Stomach (tissue), 9 donors: Measurements from ENCODE around the gene OSBPL6. TPM values are rescaled to one million over a fixed set of nuclear protein-coding genes. Genes with fewer than 3 reads are reported as not detected.
"Not testable (repeated sequence)": the region's sequence is repeated elsewhere in the genome, so short reads cannot be mapped to it uniquely, and the experiment has no call there.

Source experiments
- DNase-seq, 2 donors: peaks; one replicate each; pipeline versions ENCODE4 v3.0.0 to v3.0.0-alpha.2; 2013 to 2019
- H3K27ac ChIP-seq, 5 donors: fragments of 200-600 bp in 4 of 5; sonication (generic) in 4 of 5; one replicate each; pipeline ENCODE4 v1.5.1; 2013 to 2019; ENCODE audit warnings: mild to moderate bottlenecking in 1 of 5, moderate library complexity in 1 of 5
- H3K27me3 ChIP-seq, 3 donors: fragments of 200-600 bp; sonication (generic); one replicate each; pipeline ENCODE4 v1.5.1; 2017 to 2019; ENCODE audit warnings: mixed run types in 1 of 3
- H3K36me3 ChIP-seq, 4 donors: fragments of 200-600 bp; sonication (generic); 1 replicate in 3 of 4; 2 replicates in 1 of 4; pipeline ENCODE4 v1.5.1; 2016 to 2019
- H3K4me1 ChIP-seq, 4 donors: fragments of 200-600 bp; sonication (generic); one replicate each; pipeline ENCODE4 v1.5.1; 2016 to 2019
- H3K4me3 ChIP-seq, 4 donors: fragments of 200-600 bp; sonication (generic) in 3 of 4; one replicate each; pipeline ENCODE4 v1.5.1; 2016 to 2019; ENCODE audit warnings: mild to moderate bottlenecking in 1 of 4
- H3K9me3 ChIP-seq, 4 donors: fragments of 200-600 bp; sonication (generic); one replicate each; pipeline ENCODE4 v1.5.1; 2016 to 2019
- CTCF ChIP-seq, 7 experiments: fragments of 450-650 bp in 4 of 7; fragments of 200-600 bp in 3 of 7; sonication (generic) in 3 of 7; IDR thresholded peaks; one replicate each; pipeline ENCODE4 v1.5.1; 2016 to 2019; ENCODE audit warnings: antibody characterized with exemption in 7 of 7, control low read depth in 2 of 7, mild to moderate bottlenecking in 1 of 7
- EP300 ChIP-seq: sonication (generic); formaldehyde crosslinking; IDR thresholded peaks from one replicate; pipeline ENCODE4 v1.6.1; 2017; ENCODE audit warnings: antibody characterized with exemption
- POLR2A ChIP-seq, 4 donors: fragments of 450-650 bp; IDR thresholded peaks; one replicate each; pipeline ENCODE4 v1.6.1; 2016; ENCODE audit warnings: antibody characterized with exemption in 4 of 4, control low read depth in 2 of 4, mild to moderate bottlenecking in 1 of 4, moderate library complexity in 1 of 4
- POLR2AphosphoS5 ChIP-seq, 3 donors: sonication (generic); formaldehyde crosslinking; IDR thresholded peaks; one replicate each; pipeline ENCODE4 v1.6.1; 2016; ENCODE audit warnings: antibody characterized with exemption in 3 of 3
- WGBS, 5 donors: extraction: QIAGEN DNeasy Blood & Tissue Kit in 3 of 5; methylation state at CpG; one replicate each; pipeline versions ENCODE4 v1.1.5 to v1.1.7; 2013 to 2018; 5-methylcytosine and 5-hydroxymethylcytosine counted together
- intact Hi-C: fragments of 100-400 bp; cut with DNase I; formaldehyde crosslinking; loops from one replicate; pipeline ENCODE4 v1.15.1; 2023; ENCODE audit warnings: low total_unique reads
- polyA plus RNA-seq, 3 donors: library from polyadenylated mRNA; stranded (reverse); fragments of 200-250 nt; gene quantifications; one replicate each; pipeline ENCODE4 v1.2.3, GENCODE V29; 2013
- total RNA-seq, 5 donors: library from RNA; depleted of rRNA; stranded (reverse); fragments of >200 nt; gene quantifications; one replicate each; pipeline versions ENCODE4 v1.1.0 to v1.2.3, GENCODE V29; 2014 to 2016
- donor health status: healthy with polysubstance abuse.
- donor health status: Bipolar disorder and iron deficiency.
- donor health status: healthy.

OSBPL6 gene
- total and polyA plus RNA-seq, 8 donors: 0.29 to 77.6 (median 0.98) TPM

GRCh38 chr2:178320011-178320585 lies 125.8 kb downstream of the OSBPL6 start:
- 43 to 64% (median 52%) methylated on average over 4 of the region's 4 CpGs for WGBS, 5 donors
- no peak for TF ChIP-seq CTCF (IDR thresholded peaks at IDR 0.05)
- TF ChIP-seq POLR2A (IDR thresholded peaks at IDR 0.05): no peak
- TF ChIP-seq POLR2AphosphoS5 (IDR thresholded peaks at IDR 0.05): no peak
- no peak for TF ChIP-seq EP300
- peak in 1 of 2 donors; percentile 12 for DNase-seq
- no peaks in the 10 kb centered on the region for H3K9me3 ChIP-seq
- intact Hi-C loops: no loop called here
- H3K36me3 ChIP-seq: no peaks in the 10 kb centered on the region
- H3K27ac ChIP-seq: no peak overlapping the region
- no peaks in the 10 kb centered on the region for H3K4me1 ChIP-seq
- no peaks in the 10 kb centered on the region for H3K27me3 ChIP-seq
- H3K4me3 ChIP-seq: no peak overlapping the region

GRCh38 chr2:178322068-178322467 lies 127.8 kb downstream of the OSBPL6 start:
- WGBS, 5 donors: 36 to 49% (median 39%) methylated on average over 3 of the region's 3 CpGs
- no peak for TF ChIP-seq POLR2A (IDR thresholded peaks at IDR 0.05)
- TF ChIP-seq CTCF (IDR thresholded peaks at IDR 0.05): no peak
- no peak for TF ChIP-seq POLR2AphosphoS5 (IDR thresholded peaks at IDR 0.05)
- intact Hi-C loops: no loop called here

GRCh38 chr2:178323331-178323730 lies 129.0 kb downstream of the OSBPL6 start:
- H3K27ac ChIP-seq, H3K9me3 ChIP-seq, H3K4me1 ChIP-seq, DNase-seq, H3K36me3 ChIP-seq, H3K4me3 ChIP-seq, intact Hi-C loops, H3K27me3 ChIP-seq: not testable (repeated sequence)
- 83 to 86% (median 85%) methylated on average over 6 of the region's 6 CpGs for WGBS, 5 donors

More at GRCh38 chr2:178322068-178322467, 127.8 kb downstream of the OSBPL6 start:
- Histone ChIP-seq H3K9me3 (no peaks in the 10 kb centered on the region), H3K27me3 (no peaks in the 10 kb centered on the region), H3K36me3 (no peaks in the 10 kb centered on the region), H3K27ac (no peak overlapping the region), H3K4me3 (no peak overlapping the region), H3K4me1 (no peaks in the 10 kb centered on the region)
- no peak for DNase-seq

GRCh38 chr2:178324077-178324476 lies 129.8 kb downstream of the OSBPL6 start:
- Histone ChIP-seq H3K4me1 (no peaks in the 10 kb centered on the region), H3K27me3 (no peaks in the 10 kb centered on the region), H3K27ac (no peak overlapping the region), H3K36me3 (no peaks in the 10 kb centered on the region), H3K9me3 (no peaks in the 10 kb centered on the region), H3K4me3 (no peak overlapping the region)
- WGBS, 5 donors: 50 to 57% (median 52%) methylated on average over 5 of the region's 5 CpGs
- intact Hi-C loops: no loop called here
- no peak for DNase-seq
- TF ChIP-seq POLR2AphosphoS5 (IDR thresholded peaks at IDR 0.05) (no peak), CTCF (IDR thresholded peaks at IDR 0.05) (no peak), POLR2A (IDR thresholded peaks at IDR 0.05) (no peak), EP300 (no peak)

- no peak overlapping the region for H3K4me3 ChIP-seq
- intact Hi-C loops: no loop called here
- 93 to 97% (median 95%) methylated on average over 2 of the region's 2 CpGs for WGBS, 5 donors
- H3K27me3 ChIP-seq: no peaks in the 10 kb centered on the region
- no peak for TF ChIP-seq POLR2A (IDR thresholded peaks at IDR 0.05)
- TF ChIP-seq POLR2AphosphoS5 (IDR thresholded peaks at IDR 0.05): no peak
- no peak for TF ChIP-seq EP300
- no peak for TF ChIP-seq CTCF (IDR thresholded peaks at IDR 0.05)
- no peak overlapping the region for H3K27ac ChIP-seq
- DNase-seq: no peak
- H3K9me3 ChIP-seq: no peaks in the 10 kb centered on the region
- H3K4me1 ChIP-seq: no peaks in the 10 kb centered on the region
- H3K36me3 ChIP-seq: no peaks in the 10 kb centered on the region
Measured at GRCh38 chr2:178325268-178325667, 131.0 kb downstream of the OSBPL6 start.
